ENCODE data around the gene STK39. TPM values are rescaled to one million over a fixed set of nuclear protein-coding genes. Genes with fewer than 3 reads are reported as not detected.

STK39 gene
- total and polyA plus RNA-seq, 9 of the 15 experiments (the other 6 are each of a cell fraction or from before 2014, with no cell fraction given): 0.19 to 0.76 (median 0.51) TPM

GRCh38 chr2:167944825-167945659, 302.4 kb downstream of the STK39 start (continued):
- no peak for TF ChIP-seq FOXP4 (CRISPR knock-in tag; IDR thresholded peaks at IDR 0.05; ENCODE audit: borderline replicate concordance)
- TF ChIP-seq SIX5 (IDR thresholded peaks at IDR 0.05; ENCODE audit: borderline replicate concordance in 1 of 2, insufficient read depth in 1 of 2, low read depth in 1 of 2, low read length in 2 of 2): no peak
- TF ChIP-seq RB1 (IDR thresholded peaks at IDR 0.05; ENCODE audit: low read depth): no peak
- TF ChIP-seq, protein P1, sequence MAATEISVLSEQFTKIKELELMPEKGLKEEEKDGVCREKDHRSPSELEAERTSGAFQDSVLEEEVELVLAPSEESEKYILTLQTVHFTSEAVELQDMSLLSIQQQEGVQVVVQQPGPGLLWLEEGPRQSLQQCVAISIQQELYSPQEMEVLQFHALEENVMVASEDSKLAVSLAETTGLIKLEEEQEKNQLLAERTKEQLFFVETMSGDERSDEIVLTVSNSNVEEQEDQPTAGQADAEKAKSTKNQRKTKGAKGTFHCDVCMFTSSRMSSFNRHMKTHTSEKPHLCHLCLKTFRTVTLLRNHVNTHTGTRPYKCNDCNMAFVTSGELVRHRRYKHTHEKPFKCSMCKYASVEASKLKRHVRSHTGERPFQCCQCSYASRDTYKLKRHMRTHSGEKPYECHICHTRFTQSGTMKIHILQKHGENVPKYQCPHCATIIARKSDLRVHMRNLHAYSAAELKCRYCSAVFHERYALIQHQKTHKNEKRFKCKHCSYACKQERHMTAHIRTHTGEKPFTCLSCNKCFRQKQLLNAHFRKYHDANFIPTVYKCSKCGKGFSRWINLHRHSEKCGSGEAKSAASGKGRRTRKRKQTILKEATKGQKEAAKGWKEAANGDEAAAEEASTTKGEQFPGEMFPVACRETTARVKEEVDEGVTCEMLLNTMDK (IDR thresholded peaks at IDR 0.05; ENCODE audit: borderline replicate concordance, insufficient read depth, low read depth, low read length, poor library complexity, severe bottlenecking): no peak
- TF ChIP-seq, protein P2, sequence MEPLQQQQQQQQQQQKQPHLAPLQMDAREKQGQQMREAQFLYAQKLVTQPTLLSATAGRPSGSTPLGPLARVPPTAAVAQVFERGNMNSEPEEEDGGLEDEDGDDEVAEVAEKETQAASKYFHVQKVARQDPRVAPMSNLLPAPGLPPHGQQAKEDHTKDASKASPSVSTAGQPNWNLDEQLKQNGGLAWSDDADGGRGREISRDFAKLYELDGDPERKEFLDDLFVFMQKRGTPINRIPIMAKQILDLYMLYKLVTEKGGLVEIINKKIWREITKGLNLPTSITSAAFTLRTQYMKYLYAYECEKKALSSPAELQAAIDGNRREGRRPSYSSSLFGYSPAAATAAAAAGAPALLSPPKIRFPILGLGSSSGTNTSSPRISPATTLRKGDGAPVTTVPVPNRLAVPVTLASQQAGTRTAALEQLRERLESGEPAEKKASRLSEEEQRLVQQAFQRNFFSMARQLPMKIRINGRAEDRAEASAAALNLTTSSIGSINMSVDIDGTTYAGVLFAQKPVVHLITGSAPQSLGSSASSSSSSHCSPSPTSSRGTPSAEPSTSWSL (CRISPR knock-in tag; IDR thresholded peaks at IDR 0.05; ENCODE audit: borderline replicate concordance): 0 out of 2 replicates have a peak, but pooled peaks have one; percentile 56
- TF ChIP-seq DNMT1 (IDR thresholded peaks at IDR 0.05): no peak
- TF ChIP-seq HNRNPLL (IDR thresholded peaks at IDR 0.05; ENCODE audit: low read depth, low read length, poor library complexity, severe bottlenecking): no peak
- no peak for TF ChIP-seq TCF7L2 (IDR thresholded peaks at IDR 0.05; ENCODE audit: low read depth, low read length)
- no peak for TF ChIP-seq FUS (optimal IDR thresholded peaks at IDR 0.05; ENCODE audit: low read depth, low read length)
- TF ChIP-seq MAFG (tag; conservative IDR thresholded peaks at IDR 0.05): no peak
- no peak for TF ChIP-seq RFX5 (IDR thresholded peaks at IDR 0.05; ENCODE audit: low read depth, low read length)
- TF ChIP-seq NUFIP1 (IDR thresholded peaks at IDR 0.05; ENCODE audit: partially characterized antibody): peak; percentile 68
- 0 out of 2 replicates have a peak, but pooled peaks have one; percentile 2 for TF ChIP-seq POLR2A (conservative IDR thresholded peaks at IDR 0.05)
- peak; percentile 87 for TF ChIP-seq SMARCA4 (IDR thresholded peaks at IDR 0.05)
- TF ChIP-seq HIVEP1 (CRISPR knock-in tag; IDR thresholded peaks at IDR 0.05): peak; percentile 91
- TF ChIP-seq ELF1 (tag; IDR thresholded peaks at IDR 0.05): no peak
- TF ChIP-seq MIER1 (IDR thresholded peaks at IDR 0.05; ENCODE audit: low read depth): no peak
- TF ChIP-seq, protein P3, sequence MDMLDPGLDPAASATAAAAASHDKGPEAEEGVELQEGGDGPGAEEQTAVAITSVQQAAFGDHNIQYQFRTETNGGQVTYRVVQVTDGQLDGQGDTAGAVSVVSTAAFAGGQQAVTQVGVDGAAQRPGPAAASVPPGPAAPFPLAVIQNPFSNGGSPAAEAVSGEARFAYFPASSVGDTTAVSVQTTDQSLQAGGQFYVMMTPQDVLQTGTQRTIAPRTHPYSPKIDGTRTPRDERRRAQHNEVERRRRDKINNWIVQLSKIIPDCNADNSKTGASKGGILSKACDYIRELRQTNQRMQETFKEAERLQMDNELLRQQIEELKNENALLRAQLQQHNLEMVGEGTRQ (CRISPR knock-in tag; IDR thresholded peaks at IDR 0.05): no peak
- peak; percentile 66; the same call in 1 of the 2 replicates for TF ChIP-seq CTBP1 (IDR thresholded peaks at IDR 0.05; ENCODE audit: borderline replicate concordance)
- TF ChIP-seq BHLHE40 (IDR thresholded peaks at IDR 0.05; ENCODE audit: low read length): peak; percentile 88
- TF ChIP-seq RBM14 (IDR thresholded peaks at IDR 0.05; ENCODE audit: borderline replicate concordance, insufficient read depth, low read depth, low read length): no peak
- TF ChIP-seq SMARCE1 (IDR thresholded peaks at IDR 0.05): peak; percentile 77; the same call in 1 of the 2 replicates

All from K562 (cell line).